Testis (tissue), 2 donors: ENCODE data around the gene SRRM2.

Source experiments
- CTCF ChIP-seq, 3 experiments: fragments of 450-650 bp in 2 of 3; fragments of 200-600 bp in 1 of 3; sonication (generic) in 1 of 3; IDR thresholded peaks; one replicate each; pipeline ENCODE4 v1.5.1; 2016 to 2019; ENCODE audit warnings: antibody characterized with exemption in 3 of 3, mild to moderate bottlenecking in 2 of 3, moderate library complexity in 1 of 3
- POLR2A ChIP-seq: fragments of 450-650 bp; IDR thresholded peaks from one replicate; pipeline ENCODE4 v1.6.1; 2017; ENCODE audit warnings: antibody characterized with exemption, mild to moderate bottlenecking, moderate library complexity

- TF ChIP-seq CTCF (IDR thresholded peaks at IDR 0.05) (no peak), POLR2A (no peak)
Observed at GRCh38 chr16:2706085-2706484, 46.4 kb upstream of the SRRM2 start.
